Measurements from ENCODE around the gene LYPD5.
A peak's percentile ranks its signal among the peaks of the same experiment; 100 is the strongest.

- TF ChIP-seq CTCF (IDR thresholded peaks at IDR 0.05) (peak in 1 of 2 donors; percentile 65), POLR2AphosphoS5 (IDR thresholded peaks at IDR 0.05) (no peak)
Observed at GRCh38 chr19:43774103-43774939, 27.9 kb downstream of the LYPD5 start.

Measured in suprapubic skin (tissue), 3 donors.